Measurements from ENCODE around the gene SKP1. TPM values are rescaled to one million over a fixed set of nuclear protein-coding genes. Genes with fewer than 3 reads are reported as not detected.

SKP1 gene
- total RNA-seq, 1 donor from 2014 or later, result 758 TPM

GRCh38 chr5:134124289-134125038 lies 52.3 kb downstream of the SKP1 start:
- TF ChIP-seq EZH2 (IDR thresholded peaks at IDR 0.05) (no peak), CTCF (IDR thresholded peaks at IDR 0.05) (no peak), EZH2phosphoT487 (IDR thresholded peaks at IDR 0.05) (no peak)
- no peaks in the 10 kb centered on the region for H3K9me3 Mint-ChIP-seq
- Histone ChIP-seq H3F3A (ENCODE audit: low read depth) (no peaks in the 10 kb centered on the region), H3K4me1 (no peaks in the 10 kb centered on the region), H3K79me2 (ENCODE audit: low read depth) (no peaks in the 10 kb centered on the region), H4K20me1 (ENCODE audit: low read depth) (peaks cover 34% of the 10 kb centered on the region), H3K4me3 (no peak overlapping the region), H3K9me3 (ENCODE audit: low read depth) (no peaks in the 10 kb centered on the region), H3K4me2 (no peak overlapping the region), H2AFZ (replicated peaks) (no peak overlapping the region), H3K9ac (no peak overlapping the region), H3K27me3 (no peaks in the 10 kb centered on the region), H3K36me3 (no peaks in the 10 kb centered on the region), H3K27ac (no peak overlapping the region)
- DNase-seq (ENCODE audit: low spot score), result no peak
- peaks cover 12% of the 10 kb centered on the region for H3K36me3 Mint-ChIP-seq
- peaks cover 8% of the 10 kb centered on the region for H3K27me3 Mint-ChIP-seq (ENCODE audit: insufficient read depth, low read depth)
- H3K27ac Mint-ChIP-seq, result no peak overlapping the region
- no peaks in the 10 kb centered on the region for H3K4me1 Mint-ChIP-seq
- no peak overlapping the region for H3K4me3 Mint-ChIP-seq

DNA sequence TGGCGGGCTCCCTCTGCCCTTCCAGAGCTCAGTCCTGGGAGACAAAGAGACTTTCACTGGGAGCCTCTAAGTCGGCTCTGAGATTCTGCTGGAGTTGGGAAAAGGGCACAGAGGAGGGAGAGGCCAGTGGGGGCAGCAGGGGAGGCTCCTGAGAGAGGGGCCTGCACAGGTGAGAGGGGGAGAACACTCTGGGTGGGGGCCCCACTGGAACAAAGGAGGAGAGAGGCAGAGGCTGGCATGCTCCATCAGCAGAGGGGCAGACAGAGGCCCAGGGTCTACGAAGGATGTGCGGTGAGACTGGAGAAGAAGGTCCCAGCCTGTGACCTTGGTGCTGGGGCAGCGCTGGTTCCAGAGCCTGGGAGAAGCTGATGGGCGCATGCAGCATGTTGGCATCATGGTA lies 53.4 kb downstream of the SKP1 start:
- H3K27ac Mint-ChIP-seq, result no peak overlapping the region
- H3K4me3 Mint-ChIP-seq, result peak overlapping the region; percentile 64
- no peaks in the 10 kb centered on the region for H3K9me3 Mint-ChIP-seq
- Histone ChIP-seq H3K36me3 (no peaks in the 10 kb centered on the region), H3K27ac (no peak overlapping the region), H3K4me3 (no peak overlapping the region), H3K79me2 (ENCODE audit: low read depth) (no peaks in the 10 kb centered on the region), H3K9me3 (ENCODE audit: low read depth) (no peaks in the 10 kb centered on the region), H2AFZ (replicated peaks) (no peak overlapping the region), H3K27me3 (no peaks in the 10 kb centered on the region), H4K20me1 (ENCODE audit: low read depth) (peaks cover 23% of the 10 kb centered on the region), H3K4me2 (no peak overlapping the region), H3K4me1 (no peaks in the 10 kb centered on the region), H3K9ac (no peak overlapping the region), H3F3A (ENCODE audit: low read depth) (no peaks in the 10 kb centered on the region)
- H3K4me1 Mint-ChIP-seq, result no peaks in the 10 kb centered on the region
- H3K27me3 Mint-ChIP-seq (ENCODE audit: insufficient read depth, low read depth), result peaks cover 7% of the 10 kb centered on the region
- DNase-seq (ENCODE audit: low spot score), result no peak
- peaks cover 14% of the 10 kb centered on the region for H3K36me3 Mint-ChIP-seq
- TF ChIP-seq CTCF (IDR thresholded peaks at IDR 0.05), result no peak
- no peak for TF ChIP-seq EZH2phosphoT487 (IDR thresholded peaks at IDR 0.05)
- TF ChIP-seq EZH2 (IDR thresholded peaks at IDR 0.05), result no peak

GRCh38 chr5:134122530-134122929 lies 54.2 kb downstream of the SKP1 start:
- Mint-ChIP-seq H3K36me3 (peaks cover 16% of the 10 kb centered on the region), H3K9me3 (no peaks in the 10 kb centered on the region), H3K27ac (no peak overlapping the region), H3K4me3 (no peak overlapping the region), H3K27me3 (ENCODE audit: insufficient read depth, low read depth) (peaks cover 7% of the 10 kb centered on the region), H3K4me1 (no peaks in the 10 kb centered on the region)
- no peak overlapping the region for H3K27ac ChIP-seq
- H4K20me1 ChIP-seq (ENCODE audit: low read depth), result peaks cover 24% of the 10 kb centered on the region
- no peak overlapping the region for H2AFZ ChIP-seq (replicated peaks)
- no peak overlapping the region for H3K9ac ChIP-seq
- no peak for DNase-seq (ENCODE audit: low spot score)
- no peaks in the 10 kb centered on the region for H3K36me3 ChIP-seq
- H3K4me3 ChIP-seq, result no peak overlapping the region
- H3K4me1 ChIP-seq, result no peaks in the 10 kb centered on the region
- H3K9me3 ChIP-seq (ENCODE audit: low read depth), result no peaks in the 10 kb centered on the region
- H3K4me2 ChIP-seq, result no peak overlapping the region
- no peaks in the 10 kb centered on the region for H3K79me2 ChIP-seq (ENCODE audit: low read depth)
- TF ChIP-seq CTCF (IDR thresholded peaks at IDR 0.05) (no peak), EZH2phosphoT487 (IDR thresholded peaks at IDR 0.05) (no peak), EZH2 (IDR thresholded peaks at IDR 0.05) (no peak)
- H3K27me3 ChIP-seq, result no peaks in the 10 kb centered on the region
- no peaks in the 10 kb centered on the region for H3F3A ChIP-seq (ENCODE audit: low read depth)

Data from neural progenitor cell (in vitro differentiated cells).